H1 (cell line): ENCODE measurements around the gene CAT. TPM values are rescaled to one million over a fixed set of nuclear protein-coding genes. Genes with fewer than 3 reads are reported as not detected.
A peak's percentile ranks its signal among the peaks of the same experiment; 100 is the strongest.

Experiments
- E2F6 ChIP-seq: IDR thresholded peaks from 2 replicates; pipeline ENCODE4 v1.6.1; 2012; ENCODE audit warnings: inconsistent platforms
- SIRT6 ChIP-seq: IDR thresholded peaks from one replicate; pipeline ENCODE4 v1.7.1; 2012; ENCODE audit warnings: low read length, inconsistent platforms
- TEAD4 ChIP-seq: IDR thresholded peaks from 2 replicates; pipeline ENCODE4 v1.6.1; 2012; ENCODE audit warnings: low read depth, low read length, inconsistent platforms, mixed read lengths
- polyA plus RNA-seq, 7 experiments: library from polyadenylated mRNA; depleted of rRNA in 3 of 7; stranded (reverse) in 5 of 7; unstranded in 2 of 7; fragments of >200 nt in 5 of 7; fragments of 200-250 nt in 2 of 7; gene quantifications; 1 replicate in 5 of 7; 2 replicates in 1 of 7; 4 replicates in 1 of 7; pipeline versions ENCODE4 v1.2.1 to v1.2.3, GENCODE V29; 2011 to 2013; ENCODE audit warnings: missing spikeins in 2 of 7, mixed read lengths in 2 of 7
- total RNA-seq: library from RNA; stranded (reverse); fragmentation: NEBNext Ultra II Directional; extraction: Animal tissue kit (Norgen Biotek cat#: 25700); gene quantifications from 2 replicates; pipeline ENCODE4 v1.2.1, GENCODE V29; 2021

CAT gene
- total and polyA plus RNA-seq, 2 of the 8 experiments (the other 6 are each of a cell fraction or from before 2014, with no cell fraction given) = 9.6 to 15.0 TPM

- TF ChIP-seq E2F6 (no peak), TEAD4 (peak; percentile 22; the same call in 1 of the 2 replicates), SIRT6 (no peak)
Measured at GRCh38 chr11:34492806-34493414, 54.2 kb downstream of the CAT start (continued).
